Measurements from ENCODE around the gene SLC1A7.

Gene SLC1A7

DNA sequence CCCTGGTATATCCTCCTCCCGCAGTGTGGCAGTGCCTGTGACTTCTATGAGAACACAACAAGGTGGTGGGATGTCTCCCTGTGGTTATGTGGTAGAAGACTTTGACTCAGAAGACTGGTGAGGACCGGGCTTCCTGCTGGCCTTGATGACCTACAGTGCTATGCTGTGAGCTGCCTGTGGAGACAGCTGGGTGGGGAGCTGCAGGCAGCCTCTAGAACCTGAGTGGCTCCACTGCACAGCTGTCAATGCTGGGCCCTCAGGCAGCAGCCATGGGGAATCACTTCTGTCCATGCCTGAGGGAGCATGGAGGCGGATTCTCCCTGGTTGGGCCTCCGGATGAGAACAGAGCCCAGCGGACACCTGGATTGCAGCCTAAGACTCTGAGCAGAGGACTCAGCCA is 14.9 kb downstream of the SLC1A7 start:
- 94% methylated on average over 5 of the region's 5 CpGs for WGBS, 2 experiments
- no peaks in the 10 kb centered on the region for H3K36me3 ChIP-seq (ENCODE audit: control insufficient read depth, insufficient read depth, low read length)
- H3K9me3 ChIP-seq (ENCODE audit: control insufficient read depth, low read length), result no peaks in the 10 kb centered on the region
- no peak overlapping the region for H3K4me3 ChIP-seq (ENCODE audit: insufficient read depth, low read depth, low read length)
- no peak overlapping the region for H3K27ac ChIP-seq (ENCODE audit: insufficient read depth, low read depth, low read length, poor library complexity, severe bottlenecking)
- H3K4me1 ChIP-seq (ENCODE audit: control insufficient read depth, insufficient read depth, low read length), result peaks cover 9% of the 10 kb centered on the region
- H3K27me3 ChIP-seq (ENCODE audit: control insufficient read depth, insufficient read depth, low read length, poor library complexity, severe bottlenecking), result no peaks in the 10 kb centered on the region

DNA sequence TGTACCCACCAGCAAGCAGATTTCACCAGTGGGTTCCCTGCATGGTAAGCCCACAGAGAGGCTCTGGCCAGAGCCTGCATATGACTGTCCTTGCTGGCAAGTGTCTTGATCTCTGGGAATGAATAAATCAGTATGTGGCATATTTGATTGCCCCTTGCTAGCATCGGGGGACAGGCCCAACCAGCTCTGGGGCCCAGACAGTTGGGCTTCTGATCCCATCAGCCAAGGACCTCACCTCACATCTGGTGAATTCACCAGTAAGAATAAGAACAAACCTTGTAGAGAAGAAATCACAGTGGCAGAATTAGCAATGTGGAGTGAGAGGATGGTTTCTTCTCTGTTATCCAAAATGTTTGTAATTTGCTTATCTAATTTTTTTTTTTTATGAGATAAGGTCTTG is 15.9 kb downstream of the SLC1A7 start:
- H3K4me1 ChIP-seq (ENCODE audit: control insufficient read depth, insufficient read depth, low read length), result peaks cover 15% of the 10 kb centered on the region
- H3K27me3 ChIP-seq (ENCODE audit: control insufficient read depth, insufficient read depth, low read length, poor library complexity, severe bottlenecking), result no peaks in the 10 kb centered on the region
- H3K9me3 ChIP-seq (ENCODE audit: control insufficient read depth, low read length), result no peaks in the 10 kb centered on the region
- no peak overlapping the region for H3K4me3 ChIP-seq (ENCODE audit: insufficient read depth, low read depth, low read length)
- H3K36me3 ChIP-seq (ENCODE audit: control insufficient read depth, insufficient read depth, low read length), result no peaks in the 10 kb centered on the region
- 81 to 100% methylated on average over 1 of the region's 1 CpG for WGBS, 2 experiments
- no peak overlapping the region for H3K27ac ChIP-seq (ENCODE audit: insufficient read depth, low read depth, low read length, poor library complexity, severe bottlenecking)

DNA sequence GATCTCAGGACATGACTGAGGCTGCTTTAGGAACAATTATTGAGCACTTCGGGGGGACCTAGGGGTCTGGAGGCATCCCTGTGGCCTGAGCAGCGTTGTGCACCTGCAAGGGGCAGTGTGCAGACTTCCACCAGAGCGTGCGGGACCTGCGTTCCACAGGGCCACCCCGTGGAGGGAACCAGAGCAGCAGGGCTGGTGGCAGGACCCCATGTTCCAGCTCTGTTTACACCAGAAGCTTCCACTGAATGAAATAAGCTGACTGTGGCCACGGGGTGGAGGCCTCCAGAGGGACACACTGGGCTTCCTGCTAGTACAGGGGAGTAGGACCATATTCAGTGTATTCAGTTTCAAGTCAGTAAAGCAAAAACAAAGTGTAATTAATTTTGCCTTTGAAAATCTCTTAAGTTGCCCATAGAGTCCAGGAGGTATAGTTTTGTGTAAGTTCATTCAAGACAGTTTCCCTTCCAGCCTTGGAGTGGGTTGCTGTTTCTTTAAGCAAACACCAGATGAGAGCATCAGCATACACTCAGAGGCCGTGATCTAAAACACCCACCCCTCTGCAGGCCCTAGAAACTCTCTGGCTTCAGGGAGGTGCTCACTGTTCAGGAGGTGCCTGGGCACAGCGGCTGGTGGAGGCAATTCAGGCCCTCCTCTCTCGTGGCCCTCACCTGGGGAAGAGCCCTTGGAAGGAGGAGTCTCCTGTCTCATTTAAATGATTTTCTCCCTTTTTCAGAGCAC is 16.6 kb downstream of the SLC1A7 start:
- 75% methylated on average over 10 of the region's 10 CpGs for WGBS, 2 experiments

DNA sequence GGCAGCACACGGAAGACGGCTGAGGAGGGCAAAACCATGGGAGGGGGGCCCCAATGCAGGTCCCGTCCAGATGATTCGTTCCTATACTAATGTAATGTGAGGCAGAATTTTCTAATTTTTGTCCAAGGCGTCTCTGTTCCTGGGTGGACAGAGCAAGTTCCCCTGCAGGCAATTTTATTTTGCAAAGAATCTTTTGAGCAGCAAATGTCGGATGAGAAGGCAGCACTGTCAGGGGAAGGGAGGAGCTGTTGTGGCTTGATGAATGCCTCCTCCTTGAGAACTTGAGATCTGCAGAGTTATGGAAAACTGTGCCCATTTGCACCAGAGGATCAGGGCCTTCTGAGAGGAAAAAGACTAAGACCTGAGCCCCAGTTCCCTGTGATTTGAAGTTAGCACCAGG is 17.3 kb downstream of the SLC1A7 start:
- H3K9me3 ChIP-seq (ENCODE audit: control insufficient read depth, low read length), result no peaks in the 10 kb centered on the region

More for the DNA sequence above, 16.6 kb downstream of the SLC1A7 start:
- Histone ChIP-seq H3K4me1 (ENCODE audit: control insufficient read depth, insufficient read depth, low read length) (peaks cover 17% of the 10 kb centered on the region), H3K36me3 (ENCODE audit: control insufficient read depth, insufficient read depth, low read length) (no peaks in the 10 kb centered on the region), H3K4me3 (ENCODE audit: insufficient read depth, low read depth, low read length) (no peak overlapping the region), H3K27ac (ENCODE audit: insufficient read depth, low read depth, low read length, poor library complexity, severe bottlenecking) (no peak overlapping the region), H3K27me3 (ENCODE audit: control insufficient read depth, insufficient read depth, low read length, poor library complexity, severe bottlenecking) (no peaks in the 10 kb centered on the region), H3K9me3 (ENCODE audit: control insufficient read depth, low read length) (no peaks in the 10 kb centered on the region)

DNA sequence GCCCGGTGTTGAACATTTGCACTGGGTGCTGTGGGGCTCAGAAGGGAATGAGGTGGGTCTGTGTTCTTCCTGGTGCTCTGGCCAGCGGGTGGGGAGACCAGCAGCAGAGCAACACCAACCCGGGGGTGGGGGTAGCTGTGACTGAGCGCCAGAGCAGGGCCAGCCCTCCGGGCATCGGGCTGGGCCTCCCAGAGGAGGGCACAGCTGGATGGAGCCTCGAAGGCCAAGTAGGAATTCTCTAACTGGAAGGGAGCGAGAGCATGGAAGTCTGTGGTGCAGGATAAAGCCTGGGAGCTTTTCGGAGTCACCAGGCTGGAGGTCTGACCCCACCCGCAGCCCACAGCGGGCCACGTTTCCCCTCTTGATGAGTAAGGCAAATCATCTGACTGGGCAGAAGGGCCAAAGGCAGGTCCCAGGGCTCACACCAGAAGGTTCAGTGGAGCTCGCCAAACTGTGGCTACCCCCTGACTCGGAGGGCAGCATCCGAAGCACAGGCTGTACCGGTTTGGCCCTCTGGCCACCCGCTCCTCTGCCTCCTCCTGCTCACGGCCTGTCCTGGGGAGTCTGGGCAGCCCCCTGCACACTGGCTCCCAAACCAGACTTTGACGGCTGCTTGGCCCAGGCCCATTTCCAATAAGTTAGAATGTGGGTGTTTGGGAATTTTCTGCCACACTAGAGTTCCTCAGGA is 18.8 kb downstream of the SLC1A7 start:
- 92% methylated on average over 19 of the region's 19 CpGs for WGBS, 2 experiments
- Histone ChIP-seq H3K9me3 (ENCODE audit: control insufficient read depth, low read length) (no peaks in the 10 kb centered on the region), H3K36me3 (ENCODE audit: control insufficient read depth, insufficient read depth, low read length) (no peaks in the 10 kb centered on the region), H3K27ac (ENCODE audit: insufficient read depth, low read depth, low read length, poor library complexity, severe bottlenecking) (no peak overlapping the region), H3K4me3 (ENCODE audit: insufficient read depth, low read depth, low read length) (no peak overlapping the region), H3K27me3 (ENCODE audit: control insufficient read depth, insufficient read depth, low read length, poor library complexity, severe bottlenecking) (no peaks in the 10 kb centered on the region), H3K4me1 (ENCODE audit: control insufficient read depth, insufficient read depth, low read length) (peaks cover 16% of the 10 kb centered on the region)

More for the DNA sequence above, 17.3 kb downstream of the SLC1A7 start:
- no peak overlapping the region for H3K4me3 ChIP-seq (ENCODE audit: insufficient read depth, low read depth, low read length)
- no peak overlapping the region for H3K27ac ChIP-seq (ENCODE audit: insufficient read depth, low read depth, low read length, poor library complexity, severe bottlenecking)
- H3K4me1 ChIP-seq (ENCODE audit: control insufficient read depth, insufficient read depth, low read length), result peaks cover 20% of the 10 kb centered on the region
- 84 to 91% methylated on average over 6 of the region's 6 CpGs for WGBS, 2 experiments
- no peaks in the 10 kb centered on the region for H3K27me3 ChIP-seq (ENCODE audit: control insufficient read depth, insufficient read depth, low read length, poor library complexity, severe bottlenecking)
- no peaks in the 10 kb centered on the region for H3K36me3 ChIP-seq (ENCODE audit: control insufficient read depth, insufficient read depth, low read length)

DNA sequence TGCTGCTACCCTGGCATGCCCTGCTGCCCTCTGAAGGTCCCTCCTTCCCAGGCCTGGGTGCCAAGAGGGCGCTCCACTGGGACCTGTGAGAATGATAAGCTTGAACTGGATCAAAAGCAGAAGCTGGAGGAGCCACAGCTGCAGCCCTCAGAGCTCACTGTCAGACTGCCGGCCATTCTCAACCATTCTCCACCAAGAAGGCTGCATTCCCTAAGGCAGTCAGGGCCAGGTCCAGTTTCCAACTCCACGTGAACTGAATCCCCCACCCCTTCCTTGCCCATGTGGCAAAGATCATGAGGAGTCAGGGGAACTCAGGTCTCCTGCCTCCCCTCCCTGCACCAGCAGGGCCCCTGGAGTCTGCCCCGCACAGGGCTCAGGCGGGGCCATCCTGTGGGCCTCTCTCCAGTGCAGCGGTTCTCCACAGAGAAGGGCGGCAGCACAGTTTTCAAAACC is 19.5 kb downstream of the SLC1A7 start:
- Histone ChIP-seq H3K36me3 (ENCODE audit: control insufficient read depth, insufficient read depth, low read length) (no peaks in the 10 kb centered on the region), H3K4me3 (ENCODE audit: insufficient read depth, low read depth, low read length) (no peak overlapping the region), H3K9me3 (ENCODE audit: control insufficient read depth, low read length) (no peaks in the 10 kb centered on the region), H3K27me3 (ENCODE audit: control insufficient read depth, insufficient read depth, low read length, poor library complexity, severe bottlenecking) (peaks cover 3% of the 10 kb centered on the region), H3K4me1 (ENCODE audit: control insufficient read depth, insufficient read depth, low read length) (peaks cover 16% of the 10 kb centered on the region), H3K27ac (ENCODE audit: insufficient read depth, low read depth, low read length, poor library complexity, severe bottlenecking) (no peak overlapping the region)
- WGBS, 2 experiments, result 83 to 89% methylated on average over 7 of the region's 7 CpGs

DNA sequence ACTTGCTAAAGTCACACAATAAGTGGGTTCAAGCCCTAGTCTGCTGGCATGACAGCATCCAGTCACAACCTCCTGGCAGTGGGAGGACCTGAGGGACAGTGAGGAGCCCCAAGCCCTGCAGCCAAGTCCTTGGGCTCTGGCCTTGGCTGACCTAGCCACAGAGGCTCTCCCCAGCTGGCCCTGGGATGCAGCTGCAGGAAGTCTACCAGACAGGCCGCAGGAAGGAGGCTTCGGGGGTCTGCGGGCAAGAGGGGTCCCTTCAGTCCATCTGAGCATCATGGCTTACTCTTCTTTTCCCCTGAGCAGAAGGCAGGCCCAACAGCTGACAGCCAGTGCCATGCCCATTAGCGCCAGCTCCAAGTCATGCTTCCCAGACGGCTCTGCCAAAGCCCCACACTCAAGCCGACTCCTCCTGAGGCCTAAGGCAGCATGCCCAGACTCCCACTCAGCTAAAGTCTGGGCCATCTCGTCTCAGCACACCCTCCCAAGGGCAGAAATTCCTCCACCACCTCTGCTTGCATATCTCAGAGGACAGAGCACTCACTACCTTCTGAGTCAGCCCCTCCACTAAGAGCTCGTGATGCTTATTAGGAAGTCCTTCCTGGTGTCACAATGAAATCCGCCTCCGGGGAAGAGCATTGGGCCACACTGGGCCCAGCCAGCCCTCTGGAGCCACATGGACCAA is 20.1 kb downstream of the SLC1A7 start:
- Histone ChIP-seq H3K36me3 (ENCODE audit: control insufficient read depth, insufficient read depth, low read length) (no peaks in the 10 kb centered on the region), H3K4me1 (ENCODE audit: control insufficient read depth, insufficient read depth, low read length) (peaks cover 17% of the 10 kb centered on the region), H3K27ac (ENCODE audit: insufficient read depth, low read depth, low read length, poor library complexity, severe bottlenecking) (no peak overlapping the region), H3K4me3 (ENCODE audit: insufficient read depth, low read depth, low read length) (no peak overlapping the region), H3K27me3 (ENCODE audit: control insufficient read depth, insufficient read depth, low read length, poor library complexity, severe bottlenecking) (peaks cover 9% of the 10 kb centered on the region), H3K9me3 (ENCODE audit: control insufficient read depth, low read length) (no peaks in the 10 kb centered on the region)
- WGBS, 2 experiments, result 88 to 89% methylated on average over 10 of the region's 10 CpGs

DNA sequence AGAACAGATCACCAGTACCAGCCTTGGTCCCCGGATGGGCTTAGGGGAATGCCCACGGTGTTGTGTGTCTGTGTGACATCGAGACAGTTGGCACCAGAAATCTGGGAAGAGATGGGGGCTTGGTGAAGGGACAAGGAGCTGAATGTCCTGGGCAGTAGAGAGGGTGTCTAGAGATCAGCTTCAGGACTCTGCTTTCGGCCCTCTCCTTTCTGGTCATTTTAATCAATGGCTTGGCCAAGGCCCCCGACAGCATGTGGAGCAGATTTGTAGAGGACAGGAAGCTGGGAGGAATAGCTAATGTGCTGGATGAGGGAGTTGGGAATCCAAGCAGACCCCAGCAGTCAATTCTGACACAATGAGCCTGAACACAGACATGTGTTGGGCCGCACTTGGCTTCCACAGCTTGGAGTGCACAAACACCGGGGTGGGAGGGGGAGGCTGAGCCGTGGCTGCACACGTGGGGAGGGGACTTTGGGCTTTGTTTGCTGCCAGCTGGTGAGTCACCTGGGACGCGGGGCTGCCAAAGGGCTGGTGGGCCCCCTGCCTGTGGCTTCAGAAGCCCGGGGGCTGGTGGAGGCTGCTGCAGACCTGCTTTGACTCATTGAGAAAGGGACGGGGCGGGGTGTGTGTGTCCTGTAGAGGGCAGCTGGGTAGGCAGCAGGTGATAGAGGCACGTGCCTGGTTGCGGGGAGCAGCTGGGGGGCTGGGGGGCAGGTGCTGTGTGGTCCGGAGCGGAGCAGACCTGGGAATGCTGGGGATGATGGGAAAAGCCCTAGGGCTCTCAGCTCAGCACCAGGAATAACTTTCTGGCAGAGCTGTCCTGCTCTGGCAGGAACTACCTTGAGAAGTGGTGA is 20.9 kb downstream of the SLC1A7 start:
- peaks cover 21% of the 10 kb centered on the region for H3K4me1 ChIP-seq (ENCODE audit: control insufficient read depth, insufficient read depth, low read length)
- 59 to 61% methylated on average over 17 to 18 of the region's 18 CpGs for WGBS, 2 experiments
- no peak overlapping the region for H3K4me3 ChIP-seq (ENCODE audit: insufficient read depth, low read depth, low read length)
- H3K36me3 ChIP-seq (ENCODE audit: control insufficient read depth, insufficient read depth, low read length), result no peaks in the 10 kb centered on the region
- peaks cover 13% of the 10 kb centered on the region for H3K27me3 ChIP-seq (ENCODE audit: control insufficient read depth, insufficient read depth, low read length, poor library complexity, severe bottlenecking)
- no peaks in the 10 kb centered on the region for H3K9me3 ChIP-seq (ENCODE audit: control insufficient read depth, low read length)
- no peak overlapping the region for H3K27ac ChIP-seq (ENCODE audit: insufficient read depth, low read depth, low read length, poor library complexity, severe bottlenecking)

DNA sequence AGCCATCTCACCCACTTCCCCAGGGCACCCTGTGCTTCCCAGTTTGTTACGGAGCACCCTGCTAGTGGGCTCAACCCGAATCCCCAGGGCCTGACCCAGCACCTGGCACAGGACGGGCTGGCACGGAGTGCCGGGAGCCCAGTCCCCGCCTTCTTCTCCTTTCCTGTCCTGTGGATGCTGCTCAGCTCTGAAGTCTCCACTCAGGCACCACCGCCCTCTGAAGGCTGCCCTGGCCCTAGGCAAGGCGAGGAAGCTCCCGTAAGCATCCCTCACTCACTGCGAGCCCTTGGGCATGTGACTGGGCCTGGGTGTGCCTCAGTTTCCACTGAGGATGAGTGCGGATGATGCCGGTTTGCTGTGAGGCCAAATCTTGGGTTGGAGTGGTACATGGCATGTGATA is 21.8 kb downstream of the SLC1A7 start:
- H3K27me3 ChIP-seq (ENCODE audit: control insufficient read depth, insufficient read depth, low read length, poor library complexity, severe bottlenecking), result peaks cover 13% of the 10 kb centered on the region

More for the DNA sequence above, 21.8 kb downstream of the SLC1A7 start:
- H3K9me3 ChIP-seq (ENCODE audit: control insufficient read depth, low read length), result no peaks in the 10 kb centered on the region
- H3K4me3 ChIP-seq (ENCODE audit: insufficient read depth, low read depth, low read length), result no peak overlapping the region
- no peaks in the 10 kb centered on the region for H3K36me3 ChIP-seq (ENCODE audit: control insufficient read depth, insufficient read depth, low read length)
- WGBS, 2 experiments, result 84 to 88% methylated on average over 11 to 12 of the region's 12 CpGs
- H3K27ac ChIP-seq (ENCODE audit: insufficient read depth, low read depth, low read length, poor library complexity, severe bottlenecking), result no peak overlapping the region
- H3K4me1 ChIP-seq (ENCODE audit: control insufficient read depth, insufficient read depth, low read length), result peaks cover 29% of the 10 kb centered on the region

Measured in ectodermal cell (in vitro differentiated cells).